HG02852 (cell line): Measurements from ENCODE around the gene NUP50.

Experiments used
- ATAC-seq: cut with Tn5 transposase; IDR thresholded peaks from one replicate; pipeline ENCODE4 v1.9.1; 2021; ENCODE audit warnings: mild to moderate bottlenecking, moderate library complexity; ENCODE audit not compliant: unreplicated experiment

The NUP50 gene

DNA sequence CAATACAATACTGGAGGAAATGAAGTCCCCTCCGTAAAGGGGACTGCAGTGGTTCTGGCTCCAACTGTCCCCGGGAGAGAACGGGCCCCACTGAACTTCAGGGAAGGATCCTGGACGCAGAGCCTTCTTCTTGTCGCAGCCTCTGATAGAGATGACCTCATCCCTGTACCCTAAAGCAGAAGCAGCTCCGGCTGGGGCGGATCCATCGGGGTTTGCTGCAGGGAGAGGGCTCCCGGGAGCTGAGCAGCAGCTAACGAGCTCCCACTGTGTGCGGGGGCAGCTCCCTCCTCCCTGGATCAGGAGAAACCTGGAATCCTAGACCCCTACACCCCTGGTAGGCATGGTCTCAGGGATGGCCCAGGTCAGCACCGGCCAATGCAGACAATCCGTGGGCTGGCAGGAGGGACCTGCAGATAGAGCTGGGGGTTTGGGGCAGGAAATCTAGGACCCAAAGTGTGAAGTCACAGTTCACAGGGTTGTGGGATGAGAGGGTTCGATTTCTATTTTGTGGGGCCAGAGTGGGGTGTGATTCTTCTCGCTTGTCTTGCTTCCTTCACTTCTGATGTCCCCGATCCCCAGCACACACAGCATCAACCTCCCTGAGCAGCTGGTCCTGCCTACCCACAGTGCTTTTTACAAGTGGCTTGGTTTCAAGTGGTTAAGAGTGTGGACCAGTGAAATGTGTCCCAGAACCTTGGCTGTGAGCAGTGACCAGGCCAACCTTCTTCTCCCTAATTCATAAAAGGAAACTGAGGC lies 64.1 kb downstream of the NUP50 start:
- ATAC-seq: no peak

DNA sequence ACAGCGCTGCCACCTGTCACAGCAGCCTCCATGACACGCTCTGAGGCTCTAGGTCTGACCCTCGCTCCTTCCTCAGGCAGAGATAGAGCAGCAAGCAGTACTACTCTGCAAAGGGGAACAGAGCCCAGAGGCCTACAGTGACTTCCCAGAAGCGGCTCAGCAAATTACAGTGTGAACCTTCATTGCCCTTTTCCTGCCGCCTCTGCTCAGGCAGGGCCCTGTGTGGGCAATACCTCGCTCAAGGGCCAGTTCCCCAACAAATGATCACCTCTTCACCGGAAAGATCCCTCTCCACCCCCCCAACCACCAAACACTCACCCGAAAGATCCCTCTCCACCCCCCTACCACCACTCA lies 64.7 kb downstream of the NUP50 start:
- no peak for ATAC-seq

GRCh38 chr22:45229181-45229580 lies 65.5 kb downstream of the NUP50 start:
- ATAC-seq: no peak

GRCh38 chr22:45230026-45230721 lies 66.4 kb downstream of the NUP50 start:
- no peak for ATAC-seq

GRCh38 chr22:45231293-45231692 lies 67.6 kb downstream of the NUP50 start:
- ATAC-seq: no peak

DNA sequence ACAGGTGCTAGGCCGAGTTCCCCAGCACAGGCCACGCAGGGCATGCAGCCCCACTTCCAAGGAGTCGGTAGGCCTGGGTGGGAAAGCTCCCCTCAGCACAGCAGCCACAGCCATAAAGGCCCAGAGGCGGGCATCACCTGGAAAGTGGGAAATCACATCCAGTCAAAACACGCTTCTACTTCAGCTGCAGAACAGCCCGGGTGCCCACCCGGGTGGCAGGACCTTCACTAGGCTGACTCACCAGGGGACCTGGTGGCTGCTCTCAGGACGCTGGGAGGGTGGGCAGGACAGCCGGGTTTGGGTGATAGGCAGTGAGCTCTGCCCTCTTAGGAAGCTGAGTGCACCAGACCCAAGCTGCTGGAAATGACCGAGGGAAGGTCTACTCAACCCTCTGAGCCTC lies 69.7 kb downstream of the NUP50 start:
- ATAC-seq: no peak

- ATAC-seq: no peak
Observed at GRCh38 chr22:45233827-45234226, 70.1 kb downstream of the NUP50 start.

DNA sequence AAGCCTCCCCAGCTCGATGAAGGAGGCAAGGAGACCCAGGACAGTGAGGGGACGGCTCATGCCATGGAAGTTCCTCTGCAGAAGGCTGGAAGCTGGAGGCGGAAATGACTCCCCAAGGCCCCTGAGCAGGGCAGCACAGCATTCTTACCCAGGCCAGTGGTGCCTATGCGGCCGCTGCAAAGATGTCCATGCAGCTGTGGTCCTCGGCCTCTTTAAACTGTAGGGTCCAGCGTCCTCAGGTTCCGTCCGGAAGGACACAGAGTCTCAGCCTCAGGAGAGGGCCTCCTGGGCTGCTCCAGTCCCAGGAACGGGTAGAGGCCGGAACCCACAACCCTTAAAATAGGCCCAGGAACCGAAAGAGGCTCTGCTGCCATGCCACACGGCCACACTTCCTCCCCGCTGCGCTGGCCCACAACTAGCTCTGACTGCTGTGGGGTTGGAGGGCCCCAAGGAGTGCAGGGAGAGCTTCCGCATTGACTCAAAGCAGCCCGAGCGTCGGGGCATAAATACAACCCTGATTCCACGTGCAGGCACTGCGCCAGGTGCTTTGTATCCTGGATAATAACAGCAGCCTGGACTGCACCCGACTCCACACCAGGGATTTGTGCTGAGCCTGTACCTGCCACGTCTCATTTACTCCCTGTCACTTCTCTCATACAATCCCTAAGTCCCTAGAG lies 71.5 kb downstream of the NUP50 start:
- ATAC-seq: peak; percentile 59

DNA sequence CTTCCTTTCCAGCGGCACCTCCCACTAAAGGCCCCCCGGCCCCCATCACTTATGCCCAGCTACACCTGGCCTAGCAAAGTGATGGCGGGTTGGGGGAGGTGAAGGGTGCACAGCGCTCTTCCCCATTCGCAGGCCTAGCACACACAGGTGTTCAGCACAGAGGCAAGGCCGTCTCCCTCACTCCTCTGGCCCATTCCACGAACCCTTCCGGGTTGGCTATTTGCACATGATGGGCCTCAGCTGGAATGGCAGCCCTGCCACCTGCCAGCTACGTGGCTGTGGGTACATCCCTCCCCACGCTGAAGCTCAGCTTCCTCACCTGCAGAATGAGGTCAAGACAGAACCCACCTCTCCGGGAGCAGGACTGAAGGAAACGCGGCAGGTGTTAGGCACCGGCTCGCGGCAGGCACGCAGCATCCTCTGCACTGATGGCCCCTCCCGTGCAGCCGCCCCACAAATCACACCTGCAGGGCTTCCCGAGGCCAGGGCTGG lies 72.2 kb downstream of the NUP50 start:
- peak; percentile 14 for ATAC-seq

DNA sequence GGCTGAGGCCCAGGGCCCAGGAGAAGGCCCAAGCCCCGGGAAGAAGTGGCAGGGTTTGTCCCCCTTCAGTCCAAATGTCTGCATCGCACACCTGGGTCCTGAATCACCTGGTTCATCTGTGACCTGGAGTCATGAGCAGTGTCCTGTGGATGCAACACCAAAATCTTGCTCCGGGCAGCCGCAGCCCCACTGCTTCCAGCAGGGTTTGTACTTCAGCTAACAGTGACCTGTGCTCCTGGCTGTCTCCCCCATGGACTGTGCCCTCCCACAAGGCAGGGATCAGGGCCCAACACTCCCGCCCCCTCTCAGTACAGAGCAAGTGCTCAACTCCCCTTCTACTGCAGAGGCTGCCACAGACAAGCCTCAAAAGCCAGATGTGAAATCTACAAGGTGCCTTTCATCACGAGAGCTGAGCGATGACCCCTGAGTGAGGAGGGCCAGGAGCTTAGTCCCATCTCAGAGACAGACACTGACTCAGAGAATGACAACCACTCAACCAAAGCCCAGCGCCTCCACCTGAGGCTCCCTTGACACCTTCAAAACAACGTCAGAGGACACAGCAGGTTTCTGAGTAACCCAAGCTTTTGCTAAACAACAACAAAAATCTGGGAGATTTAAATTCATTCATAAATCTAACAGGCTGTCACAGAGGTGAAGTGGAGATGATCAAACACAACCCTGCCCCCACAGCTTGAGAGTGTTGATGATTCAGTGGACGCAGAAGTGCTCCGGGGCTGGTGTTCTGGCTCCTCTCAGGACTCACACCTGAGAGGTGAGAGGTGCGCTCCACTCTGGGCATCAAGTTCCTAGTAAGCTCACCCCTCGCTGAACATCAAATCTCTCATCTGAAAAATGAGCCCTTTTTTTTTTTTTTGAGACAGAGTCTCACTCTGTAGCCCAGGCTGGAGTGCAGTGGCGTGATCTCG lies 73.6 kb downstream of the NUP50 start:
- no peak for ATAC-seq
